ENCODE data around the gene OPN5.

The OPN5 gene

GRCh38 chr6:47792216-47792733, 10.4 kb downstream of the OPN5 start:
- H3K9ac ChIP-seq (ENCODE audit: low read depth, low read length), result no peak overlapping the region
- H3K27me3 ChIP-seq (ENCODE audit: insufficient read depth, low read length), result peaks cover 46% of the 10 kb centered on the region

GRCh38 chr6:47794577-47795135, 12.8 kb downstream of the OPN5 start:
- H3K27me3 ChIP-seq (ENCODE audit: insufficient read depth, low read length), result peaks cover 30% of the 10 kb centered on the region
- H3K9ac ChIP-seq (ENCODE audit: low read depth, low read length), result no peak overlapping the region
- no peak overlapping the region for H3K27ac ChIP-seq (ENCODE audit: low read length)

More at GRCh38 chr6:47792216-47792733, 10.4 kb downstream of the OPN5 start:
- H3K4me1 ChIP-seq (ENCODE audit: insufficient read depth, low read length), result peaks cover 10% of the 10 kb centered on the region; the same call in 1 of the 2 replicates
- no peaks in the 10 kb centered on the region for H3K36me3 ChIP-seq (ENCODE audit: insufficient read depth, low read depth, low read length)
- no peak overlapping the region for H3K27ac ChIP-seq (ENCODE audit: low read length)
- no peak overlapping the region for H3K4me3 ChIP-seq (ENCODE audit: low read length)
- no peaks in the 10 kb centered on the region for H3K9me3 ChIP-seq (ENCODE audit: insufficient read depth, low read depth, low read length)

GRCh38 chr6:47801984-47802383, 20.2 kb downstream of the OPN5 start:
- Histone ChIP-seq H3K9ac (ENCODE audit: low read depth, low read length) (no peak overlapping the region), H3K4me3 (ENCODE audit: low read length) (no peak overlapping the region), H3K9me3 (ENCODE audit: insufficient read depth, low read depth, low read length) (no peaks in the 10 kb centered on the region), H3K36me3 (ENCODE audit: insufficient read depth, low read depth, low read length) (no peaks in the 10 kb centered on the region), H3K27me3 (ENCODE audit: insufficient read depth, low read length) (no peaks in the 10 kb centered on the region), H3K4me1 (ENCODE audit: insufficient read depth, low read length) (no peaks in the 10 kb centered on the region), H3K27ac (ENCODE audit: low read length) (no peak overlapping the region)

More at GRCh38 chr6:47794577-47795135, 12.8 kb downstream of the OPN5 start:
- Histone ChIP-seq H3K4me1 (ENCODE audit: insufficient read depth, low read length) (no peaks in the 10 kb centered on the region), H3K36me3 (ENCODE audit: insufficient read depth, low read depth, low read length) (no peaks in the 10 kb centered on the region), H3K9me3 (ENCODE audit: insufficient read depth, low read depth, low read length) (no peaks in the 10 kb centered on the region), H3K4me3 (ENCODE audit: low read length) (no peak overlapping the region)

GRCh38 chr6:47804821-47805220, 23.0 kb downstream of the OPN5 start:
- no peak overlapping the region for H3K9ac ChIP-seq (ENCODE audit: low read depth, low read length)
- no peak overlapping the region for H3K27ac ChIP-seq (ENCODE audit: low read length)
- no peaks in the 10 kb centered on the region for H3K9me3 ChIP-seq (ENCODE audit: insufficient read depth, low read depth, low read length)
- no peak overlapping the region for H3K4me3 ChIP-seq (ENCODE audit: low read length)
- no peaks in the 10 kb centered on the region for H3K27me3 ChIP-seq (ENCODE audit: insufficient read depth, low read length)
- no peaks in the 10 kb centered on the region for H3K36me3 ChIP-seq (ENCODE audit: insufficient read depth, low read depth, low read length)
- H3K4me1 ChIP-seq (ENCODE audit: insufficient read depth, low read length), result no peaks in the 10 kb centered on the region

GRCh38 chr6:47809873-47810272, 28.0 kb downstream of the OPN5 start:
- Histone ChIP-seq H3K9ac (ENCODE audit: low read depth, low read length) (no peak overlapping the region), H3K4me3 (ENCODE audit: low read length) (no peak overlapping the region), H3K4me1 (ENCODE audit: insufficient read depth, low read length) (no peaks in the 10 kb centered on the region), H3K27me3 (ENCODE audit: insufficient read depth, low read length) (no peaks in the 10 kb centered on the region), H3K9me3 (ENCODE audit: insufficient read depth, low read depth, low read length) (no peaks in the 10 kb centered on the region), H3K27ac (ENCODE audit: low read length) (no peak overlapping the region), H3K36me3 (ENCODE audit: insufficient read depth, low read depth, low read length) (no peaks in the 10 kb centered on the region)

- Histone ChIP-seq H3K9me3 (ENCODE audit: insufficient read depth, low read depth, low read length) (no peaks in the 10 kb centered on the region), H3K4me3 (ENCODE audit: low read length) (no peak overlapping the region), H3K4me1 (ENCODE audit: insufficient read depth, low read length) (no peaks in the 10 kb centered on the region), H3K9ac (ENCODE audit: low read depth, low read length) (no peak overlapping the region), H3K36me3 (ENCODE audit: insufficient read depth, low read depth, low read length) (no peaks in the 10 kb centered on the region), H3K27ac (ENCODE audit: low read length) (no peak overlapping the region), H3K27me3 (ENCODE audit: insufficient read depth, low read length) (no peaks in the 10 kb centered on the region)
Observed at GRCh38 chr6:47810885-47811284, 29.1 kb downstream of the OPN5 start.

- H3K9me3 ChIP-seq (ENCODE audit: insufficient read depth, low read depth, low read length), result no peaks in the 10 kb centered on the region; the same call in 1 of the 2 replicates
- no peak overlapping the region for H3K27ac ChIP-seq (ENCODE audit: low read length)
- no peaks in the 10 kb centered on the region for H3K4me1 ChIP-seq (ENCODE audit: insufficient read depth, low read length)
- no peak overlapping the region for H3K4me3 ChIP-seq (ENCODE audit: low read length)
- no peaks in the 10 kb centered on the region for H3K36me3 ChIP-seq (ENCODE audit: insufficient read depth, low read depth, low read length)
- H3K9ac ChIP-seq (ENCODE audit: low read depth, low read length), result no peak overlapping the region
- H3K27me3 ChIP-seq (ENCODE audit: insufficient read depth, low read length), result no peaks in the 10 kb centered on the region
Observed at GRCh38 chr6:47811443-47811842, 29.6 kb downstream of the OPN5 start.

- H3K27ac ChIP-seq (ENCODE audit: low read length), result no peak overlapping the region
- no peaks in the 10 kb centered on the region for H3K4me1 ChIP-seq (ENCODE audit: insufficient read depth, low read length)
- no peaks in the 10 kb centered on the region; the same call in 1 of the 2 replicates for H3K9me3 ChIP-seq (ENCODE audit: insufficient read depth, low read depth, low read length)
- no peaks in the 10 kb centered on the region for H3K27me3 ChIP-seq (ENCODE audit: insufficient read depth, low read length)
- H3K9ac ChIP-seq (ENCODE audit: low read depth, low read length), result no peak overlapping the region
- no peak overlapping the region for H3K4me3 ChIP-seq (ENCODE audit: low read length)
- H3K36me3 ChIP-seq (ENCODE audit: insufficient read depth, low read depth, low read length), result no peaks in the 10 kb centered on the region
Observed at GRCh38 chr6:47817749-47818148, 35.9 kb downstream of the OPN5 start.

- H3K4me3 ChIP-seq (ENCODE audit: low read length), result no peak overlapping the region
- no peaks in the 10 kb centered on the region; the same call in 1 of the 2 replicates for H3K9me3 ChIP-seq (ENCODE audit: insufficient read depth, low read depth, low read length)
- H3K27ac ChIP-seq (ENCODE audit: low read length), result no peak overlapping the region
- no peaks in the 10 kb centered on the region for H3K27me3 ChIP-seq (ENCODE audit: insufficient read depth, low read length)
- H3K4me1 ChIP-seq (ENCODE audit: insufficient read depth, low read length), result no peaks in the 10 kb centered on the region
- no peaks in the 10 kb centered on the region for H3K36me3 ChIP-seq (ENCODE audit: insufficient read depth, low read depth, low read length)
- H3K9ac ChIP-seq (ENCODE audit: low read depth, low read length), result no peak overlapping the region
Observed at GRCh38 chr6:47819461-47819860, 37.6 kb downstream of the OPN5 start.

GRCh38 chr6:47822856-47823554, 41.2 kb downstream of the OPN5 start:
- Histone ChIP-seq H3K4me3 (ENCODE audit: low read length) (no peak overlapping the region), H3K27ac (ENCODE audit: low read length) (no peak overlapping the region), H3K4me1 (ENCODE audit: insufficient read depth, low read length) (no peaks in the 10 kb centered on the region), H3K27me3 (ENCODE audit: insufficient read depth, low read length) (no peaks in the 10 kb centered on the region), H3K9me3 (ENCODE audit: insufficient read depth, low read depth, low read length) (no peaks in the 10 kb centered on the region), H3K36me3 (ENCODE audit: insufficient read depth, low read depth, low read length) (no peaks in the 10 kb centered on the region), H3K9ac (ENCODE audit: low read depth, low read length) (no peak overlapping the region)

- Histone ChIP-seq H3K27ac (ENCODE audit: low read length) (no peak overlapping the region), H3K36me3 (ENCODE audit: insufficient read depth, low read depth, low read length) (no peaks in the 10 kb centered on the region), H3K9me3 (ENCODE audit: insufficient read depth, low read depth, low read length) (no peaks in the 10 kb centered on the region), H3K4me1 (ENCODE audit: insufficient read depth, low read length) (no peaks in the 10 kb centered on the region), H3K4me3 (ENCODE audit: low read length) (no peak overlapping the region), H3K27me3 (ENCODE audit: insufficient read depth, low read length) (no peaks in the 10 kb centered on the region), H3K9ac (ENCODE audit: low read depth, low read length) (no peak overlapping the region)
Observed at GRCh38 chr6:47832386-47833100, 50.7 kb downstream of the OPN5 start.
